Activated CD8-positive, alpha-beta T cell treated with anti-CD3 and anti-CD28 coated beads for 36 hours (primary cell): ENCODE data around the gene GCLC. TPM values are rescaled to one million over a fixed set of nuclear protein-coding genes. Genes with fewer than 3 reads are reported as not detected.

ENCODE experiments used
- ATAC-seq: fragments of 200-7000 bp; cut with Tn5 transposase; one replicate; pipeline ENCODE4 v1.10.0; 2021; ENCODE audit warnings: mild to moderate bottlenecking, moderate library complexity
- CTCF ChIA-PET: fragments of 350-600 bp; sonication (Branson Sonifier 250); formaldehyde crosslinking; loops from one replicate; lab custom pipeline; 2021; ENCODE audit warnings: antibody characterized with exemption; lab: Charles Lee
- POLR2A ChIA-PET: fragments of 350-600 bp; sonication (Branson Sonifier 250); formaldehyde crosslinking; loops from one replicate; lab custom pipeline; 2021; ENCODE audit warnings: antibody characterized with exemption; lab: Charles Lee
- DNase-seq: peaks from one replicate; pipeline ENCODE4 v3.0.0-alpha.2; 2020
- H3K27ac Mint-ChIP-seq: one replicate; pipeline ENCODE4 v1.8.0; 2021; ENCODE audit warnings: mild to moderate bottlenecking, mixed read lengths
- H3K27me3 Mint-ChIP-seq: one replicate; pipeline ENCODE4 v1.8.0; 2021; ENCODE audit warnings: mixed read lengths
- H3K36me3 Mint-ChIP-seq: one replicate; pipeline ENCODE4 v1.8.0; 2021; ENCODE audit warnings: low read depth, mixed read lengths
- H3K4me1 Mint-ChIP-seq: one replicate; pipeline ENCODE4 v1.8.0; 2021; ENCODE audit warnings: low read depth, mixed read lengths
- H3K4me3 Mint-ChIP-seq: one replicate; pipeline ENCODE4 v1.8.0; 2021; ENCODE audit warnings: mild to moderate bottlenecking, moderate library complexity, mixed read lengths
- H3K9me3 Mint-ChIP-seq: one replicate; pipeline ENCODE4 v1.8.0; 2021; ENCODE audit warnings: mixed read lengths
- CTCF ChIP-seq: fragments of 200-600 bp; IDR thresholded peaks from one replicate; pipeline ENCODE4 v1.8.0; 2022; ENCODE audit warnings: antibody characterized with exemption, mild to moderate bottlenecking
- intact Hi-C: fragments of 100-400 bp; cut with micrococcal nuclease; formaldehyde crosslinking; loops from one replicate; pipeline ENCODE4 v1.10.0; 2022
- total RNA-seq, 2 experiments: library from RNA; stranded (reverse); gene quantifications; one replicate each; pipeline ENCODE4 v1.2.3, GENCODE V29; 2021

Gene GCLC
- total RNA-seq, 2 experiments from 2014 or later: 17.0 to 18.6 TPM

- no peak for ATAC-seq
- peak overlapping the region; percentile 94 for H3K4me3 Mint-ChIP-seq
- CTCF ChIA-PET: interaction anchor here (0.6 to 2.8 kb wide), 12 partner anchors 19 to 192 kb away, joined by 3 to 20 read pairs (median 4); no protein-coding TSS in a partner anchor
- POLR2A ChIA-PET: interaction anchor here (0.6 to 1.0 kb wide), 2 partner anchors 36 to 108 kb away, joined by 3 read pairs; no protein-coding TSS in a partner anchor
- H3K27ac Mint-ChIP-seq: peak overlapping the region; percentile 90
- no peaks in the 10 kb centered on the region for H3K9me3 Mint-ChIP-seq
- no peak for TF ChIP-seq CTCF
- intact Hi-C loops: loop anchor here (2.0 kb wide), 1 partner anchor 107 kb away; no protein-coding TSS in a partner anchor
- H3K27me3 Mint-ChIP-seq: peaks cover under 1% of the 10 kb centered on the region
- H3K4me1 Mint-ChIP-seq: peaks cover 56% of the 10 kb centered on the region
- no peak for DNase-seq
- peaks cover 4% of the 10 kb centered on the region for H3K36me3 Mint-ChIP-seq
Observed at GRCh38 chr6:53543359-53544216, 1.3 kb downstream of the GCLC start.

GRCh38 chr6:53541900-53542299 lies 3.0 kb downstream of the GCLC start:
- CTCF ChIA-PET: interaction anchor here (1.1 kb wide), 1 partner anchor 177 kb away, joined by 3 read pairs; no protein-coding TSS in a partner anchor
- H3K4me3 Mint-ChIP-seq: no peak overlapping the region
- H3K9me3 Mint-ChIP-seq: no peaks in the 10 kb centered on the region

GRCh38 chr6:53540129-53540692 lies 4.7 kb downstream of the GCLC start:
- Mint-ChIP-seq H3K27me3 (no peaks in the 10 kb centered on the region), H3K4me1 (peaks cover 40% of the 10 kb centered on the region), H3K27ac (no peak overlapping the region), H3K4me3 (no peak overlapping the region), H3K36me3 (peaks cover 8% of the 10 kb centered on the region), H3K9me3 (no peaks in the 10 kb centered on the region)
- TF ChIP-seq CTCF: no peak
- ATAC-seq (no peak), DNase-seq (no peak)
- intact Hi-C loops: no loop called here
- ChIA-PET POLR2A (interaction anchor here (0.6 to 1.5 kb wide), 2 partner anchors 8 to 139 kb away, joined by 3 to 5 read pairs; no protein-coding TSS in a partner anchor), CTCF (interaction anchor here (0.7 to 1.8 kb wide), 3 partner anchors 47 to 346 kb away, joined by 3 to 4 read pairs (median 4); no protein-coding TSS in a partner anchor)

More at GRCh38 chr6:53541900-53542299, 3.0 kb downstream of the GCLC start:
- TF ChIP-seq CTCF: no peak
- no peaks in the 10 kb centered on the region for H3K27me3 Mint-ChIP-seq
- no peak overlapping the region for H3K27ac Mint-ChIP-seq
- POLR2A ChIA-PET: interaction anchor here (0.7 kb wide), 1 partner anchor 93 kb away, joined by 3 read pairs; no protein-coding TSS in a partner anchor
- ATAC-seq: no peak
- no peak for DNase-seq
- peaks cover 50% of the 10 kb centered on the region for H3K4me1 Mint-ChIP-seq
- peaks cover 4% of the 10 kb centered on the region for H3K36me3 Mint-ChIP-seq
- intact Hi-C loops: no loop called here

- DNase-seq (no peak), ATAC-seq (no peak)
- Mint-ChIP-seq H3K9me3 (no peaks in the 10 kb centered on the region), H3K4me1 (peaks cover 37% of the 10 kb centered on the region), H3K27ac (no peak overlapping the region), H3K27me3 (no peaks in the 10 kb centered on the region), H3K4me3 (no peak overlapping the region), H3K36me3 (peaks cover 8% of the 10 kb centered on the region)
- intact Hi-C loops: no loop called here
- no peak for TF ChIP-seq CTCF
- ChIA-PET CTCF (interaction anchor here (1.3 to 1.8 kb wide), 2 partner anchors 46 to 179 kb away, joined by 4 read pairs; no protein-coding TSS in a partner anchor), POLR2A (interaction anchor here (0.6 to 1.5 kb wide), 2 partner anchors 8 to 140 kb away, joined by 3 to 5 read pairs; no protein-coding TSS in a partner anchor)
Observed at GRCh38 chr6:53539561-53539960, 5.3 kb downstream of the GCLC start.
